A673 (cell line): ENCODE measurements around the gene CTAGE1. TPM values are rescaled to one million over a fixed set of nuclear protein-coding genes. Genes with fewer than 3 reads are reported as not detected.

Source experiments
- BruUV-seq: library from RNA; stranded (reverse); fragments of 400-500 nt; replicated peaks from 2 replicates; lab custom pipeline; 2021; lab: Mats Ljungman, UMichigan
- CTCF ChIA-PET: fragments of 300-600 bp; sonication (Branson Sonifier 250); formaldehyde crosslinking; loops from one replicate; lab custom pipeline; 2022; ENCODE audit warnings: antibody characterized with exemption; lab: Charles Lee
- POLR2A ChIA-PET: fragments of 300-600 bp; sonication (Branson Sonifier 250); formaldehyde crosslinking; loops from one replicate; lab custom pipeline; 2022; ENCODE audit warnings: antibody characterized with exemption; ENCODE audit not compliant: low non-redundant PET; lab: Charles Lee
- DNase-seq: peaks from one replicate; pipeline ENCODE4 v3.0.0-alpha.2; 2015; ENCODE audit warnings: low spot score
- H3K27ac ChIP-seq: fragments of 200-600 bp; sonication (generic); 2 replicates; pipeline ENCODE4 v1.5.1; 2016; ENCODE audit warnings: mixed run types, low read depth, mild to moderate bottlenecking, mixed read lengths, antibody characterized with exemption, low read length; ENCODE audit not compliant: poor library complexity, severe bottlenecking
- H3K27me3 ChIP-seq: fragments of 200-600 bp; sonication (generic); replicated peaks from 2 replicates; pipeline ENCODE4 v1.6.1; 2017; ENCODE audit warnings: mixed run types, low read depth, mild to moderate bottlenecking, mixed read lengths, antibody characterized with exemption, low read length; ENCODE audit not compliant: insufficient read depth, poor library complexity
- H3K36me3 ChIP-seq: fragments of 200-600 bp; sonication (generic); 2 replicates; pipeline ENCODE4 v1.6.1; 2016; ENCODE audit warnings: mixed run types, mild to moderate bottlenecking, mixed read lengths, antibody characterized with exemption, low read length; ENCODE audit not compliant: insufficient read depth, poor library complexity, severe bottlenecking
- H3K4me1 ChIP-seq: fragments of 200-600 bp; sonication (generic); 2 replicates; pipeline ENCODE4 v1.6.1; 2017; ENCODE audit warnings: mixed run types, mild to moderate bottlenecking, mixed read lengths, antibody characterized with exemption, low read length; ENCODE audit not compliant: insufficient read depth, poor library complexity, severe bottlenecking
- H3K4me3 ChIP-seq: fragments of 200-600 bp; sonication (generic); 2 replicates; pipeline ENCODE4 v1.5.1; 2016; ENCODE audit warnings: low read depth, mixed run types, mild to moderate bottlenecking, mixed read lengths, low read length; ENCODE audit not compliant: poor library complexity, severe bottlenecking
- H3K9me3 ChIP-seq: fragments of 200-600 bp; sonication (generic); 2 replicates; pipeline ENCODE4 v1.6.1; 2016; ENCODE audit warnings: mixed run types, low read depth, mild to moderate bottlenecking, mixed read lengths, antibody characterized with exemption, low read length; ENCODE audit not compliant: poor library complexity, severe bottlenecking
- CTCF ChIP-seq: fragments of 300-800, 200-600 bp; sonication (generic); conservative IDR thresholded peaks from 2 replicates; pipeline ENCODE4 v1.5.1; 2017; ENCODE audit warnings: low read depth, mild to moderate bottlenecking, antibody characterized with exemption, low read length, moderate library complexity, mixed read lengths
- EZH2 ChIP-seq: fragments of 200-600 bp; sonication (generic); IDR thresholded peaks from 2 replicates; pipeline ENCODE4 v1.6.1; 2017; ENCODE audit warnings: borderline replicate concordance, low read depth, mild to moderate bottlenecking, mixed read lengths, antibody characterized with exemption, low read length; ENCODE audit not compliant: poor library complexity, severe bottlenecking
- intact Hi-C: fragments of 100-400 bp; cut with micrococcal nuclease; formaldehyde crosslinking; loops from one replicate; pipeline ENCODE4 v1.10.0; 2022; ENCODE audit not compliant: unreplicated experiment
- total RNA-seq: library from RNA; stranded (reverse); gene quantifications from 2 replicates; pipeline ENCODE4 v1.2.3, GENCODE V29; 2021

Gene CTAGE1
- total RNA-seq, 1 experiment from 2014 or later, result not detected

- no peak overlapping the region for H3K27ac ChIP-seq
- POLR2A ChIA-PET, result no interaction called here
- DNase-seq, result no peak
- no peaks in the 10 kb centered on the region for H3K9me3 ChIP-seq
- peaks cover 82% of the 10 kb centered on the region for H3K27me3 ChIP-seq
- BruUV-seq, result no TSS peak
- intact Hi-C loops, result no loop called here
- H3K36me3 ChIP-seq, result no peaks in the 10 kb centered on the region
- H3K4me1 ChIP-seq, result no peaks in the 10 kb centered on the region
- CTCF ChIA-PET, result no interaction called here
- TF ChIP-seq EZH2 (no peak), CTCF (no peak)
- no peak overlapping the region for H3K4me3 ChIP-seq
Observed at GRCh38 chr18:22363867-22364463, 53.8 kb downstream of the CTAGE1 start.

Other genes with a start within 250 kb of the CTAGE1 start
- gene GATA6, start 248.3 kb downstream of the CTAGE1 start, total RNA-seq, result 0.20 and 0.21 TPM in 2 replicates